DND-41 (cell line): Measurements from ENCODE around the gene NME7.
"Not testable (repeated sequence)": the region's sequence is repeated elsewhere in the genome, so short reads cannot be mapped to it uniquely, and the experiment has no call there.

Experiments used
- ATAC-seq: fragments of 200-7000 bp; cut with Tn5 transposase; 3 replicates; pipeline ENCODE4 v1.9.1; 2021; ENCODE audit warnings: low read depth; ENCODE audit not compliant: insufficient read depth
- DNase-seq: peaks from one replicate; pipeline ENCODE4 v3.0.0-alpha.2; 2020
- H2AFZ ChIP-seq: 2 replicates; pipeline ENCODE4 v1.6.0; 2012; ENCODE audit warnings: low read depth, low read length
- H3K27ac ChIP-seq: 2 replicates; pipeline ENCODE4 v1.5.1; 2012; ENCODE audit warnings: low read length, inconsistent platforms
- H3K27me3 ChIP-seq: fragments of 200-600 bp; sonication (generic); 2 replicates; pipeline ENCODE4 v1.6.0; 2012; ENCODE audit warnings: low read length, mild to moderate bottlenecking, inconsistent platforms; ENCODE audit not compliant: insufficient read depth, poor library complexity
- H3K36me3 ChIP-seq: 2 replicates; pipeline ENCODE4 v1.5.1; 2012; ENCODE audit warnings: low read length, inconsistent platforms; ENCODE audit not compliant: insufficient read depth
- H3K4me1 ChIP-seq: 2 replicates; pipeline ENCODE4 v1.5.1; 2012; ENCODE audit warnings: mild to moderate bottlenecking, low read length; ENCODE audit not compliant: insufficient read depth
- H3K4me2 ChIP-seq: 2 replicates; pipeline ENCODE4 v1.6.0; 2012; ENCODE audit warnings: mild to moderate bottlenecking, moderate library complexity, low read length, inconsistent platforms; ENCODE audit not compliant: insufficient read depth
- H3K4me3 ChIP-seq, 2 experiments: fragments of 200-600 bp in 1 of 2; shearing (Covaris generic) in 1 of 2; 2 replicates each; pipeline ENCODE4 v1.5.1; 2012 to 2016; ENCODE audit warnings: inconsistent platforms in 2 of 2, low read length in 2 of 2, mild to moderate bottlenecking in 2 of 2, low read depth in 1 of 2, moderate library complexity in 1 of 2
- H3K79me2 ChIP-seq: 2 replicates; pipeline ENCODE4 v1.6.0; 2012; ENCODE audit warnings: low read length, inconsistent platforms; ENCODE audit not compliant: insufficient read depth
- H3K9ac ChIP-seq: 2 replicates; pipeline ENCODE4 v1.6.0; 2012; ENCODE audit warnings: low read depth, mild to moderate bottlenecking, inconsistent platforms, low read length, moderate library complexity
- H3K9me3 ChIP-seq: 2 replicates; pipeline ENCODE4 v1.5.1; 2012; ENCODE audit warnings: low read length, moderate library complexity, mild to moderate bottlenecking, inconsistent platforms; ENCODE audit not compliant: insufficient read depth, severe bottlenecking
- H4K20me1 ChIP-seq: 2 replicates; pipeline ENCODE4 v1.6.0; 2012; ENCODE audit warnings: low read length; ENCODE audit not compliant: insufficient read depth
- CTCF ChIP-seq: IDR thresholded peaks from 2 replicates; pipeline ENCODE4 v1.5.1; 2012; ENCODE audit warnings: borderline replicate concordance, low read length, moderate library complexity, mild to moderate bottlenecking; ENCODE audit not compliant: poor library complexity, severe bottlenecking; ENCODE audit errors: extremely low read depth
- EZH2 ChIP-seq: IDR thresholded peaks from 3 replicates; pipeline ENCODE4 v1.6.1; 2012; ENCODE audit warnings: borderline replicate concordance, low read depth, mild to moderate bottlenecking, moderate library complexity, low read length, inconsistent platforms; ENCODE audit not compliant: severe bottlenecking

The NME7 gene, protein sequence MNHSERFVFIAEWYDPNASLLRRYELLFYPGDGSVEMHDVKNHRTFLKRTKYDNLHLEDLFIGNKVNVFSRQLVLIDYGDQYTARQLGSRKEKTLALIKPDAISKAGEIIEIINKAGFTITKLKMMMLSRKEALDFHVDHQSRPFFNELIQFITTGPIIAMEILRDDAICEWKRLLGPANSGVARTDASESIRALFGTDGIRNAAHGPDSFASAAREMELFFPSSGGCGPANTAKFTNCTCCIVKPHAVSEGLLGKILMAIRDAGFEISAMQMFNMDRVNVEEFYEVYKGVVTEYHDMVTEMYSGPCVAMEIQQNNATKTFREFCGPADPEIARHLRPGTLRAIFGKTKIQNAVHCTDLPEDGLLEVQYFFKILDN

DNA sequence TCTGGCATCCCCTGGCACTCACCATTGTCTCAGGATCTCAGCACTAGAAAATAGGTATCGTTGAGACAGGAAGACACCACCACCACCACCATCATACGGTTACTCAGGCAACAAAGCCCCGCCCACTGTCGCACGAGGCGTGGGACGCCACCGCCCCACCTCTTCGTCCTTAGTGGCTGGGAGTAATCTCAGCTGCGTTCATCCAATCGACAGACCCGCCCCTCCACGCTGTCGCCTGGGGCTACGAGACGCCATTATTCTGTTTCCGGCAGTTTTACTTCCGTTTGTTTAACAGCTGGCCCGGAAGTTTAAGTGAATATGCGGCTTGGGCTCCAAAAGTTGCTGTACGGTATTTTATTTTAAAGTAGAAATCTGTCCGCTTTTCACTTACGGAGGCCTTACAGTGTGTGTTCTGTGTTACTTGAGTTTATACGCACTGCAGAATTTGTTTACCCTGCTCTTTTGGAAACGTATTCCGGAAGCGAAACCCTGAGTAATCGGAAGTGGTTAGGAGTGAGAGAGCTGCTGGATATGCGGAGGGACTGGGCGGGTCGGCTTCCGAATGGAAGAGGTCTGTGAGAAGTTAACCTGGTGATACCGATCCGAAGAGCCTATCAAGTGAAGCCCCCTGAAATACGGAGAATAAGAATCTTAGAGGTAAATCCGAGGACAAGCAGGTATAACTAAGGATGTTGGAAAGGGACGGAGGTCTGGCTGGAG, at the start of gene NME7, which contains the start of gene BLZF1:
TSS of gene NME7 (minus strand) at position 112 of the 720 bp plus-strand sequence. CDS start at position 25, 87 bp downstream.
TSS of gene BLZF1 (plus strand) at position 510 of the 720 bp plus-strand sequence. CDS start 1,328 bp downstream, outside the sequence.
- peaks cover 39% of the 10 kb centered on the region for H3K79me2 ChIP-seq
- H3K4me1 ChIP-seq, result peaks cover 42% of the 10 kb centered on the region
- peak; percentile 96 for ATAC-seq
- peaks cover 20% of the 10 kb centered on the region for H3K36me3 ChIP-seq
- H3K4me3 ChIP-seq, result peak within 1 kb of the TSS; percentile 60 to 86
- H2AFZ ChIP-seq, result peak within 1 kb of the TSS; percentile 94
- peak within 1 kb of the TSS; percentile 63 for H3K9ac ChIP-seq
- no peaks in the 10 kb centered on the region for H3K27me3 ChIP-seq
- H3K9me3 ChIP-seq, result peaks cover 8% of the 10 kb centered on the region
- TF ChIP-seq CTCF, result no peak
- TF ChIP-seq EZH2, result no peak
- peak within 1 kb of the TSS; percentile 88 for H3K27ac ChIP-seq
- H3K4me2 ChIP-seq, result peak within 1 kb of the TSS; percentile 68
- DNase-seq, result peak; percentile 98
- H4K20me1 ChIP-seq, result no peaks in the 10 kb centered on the region

DNA sequence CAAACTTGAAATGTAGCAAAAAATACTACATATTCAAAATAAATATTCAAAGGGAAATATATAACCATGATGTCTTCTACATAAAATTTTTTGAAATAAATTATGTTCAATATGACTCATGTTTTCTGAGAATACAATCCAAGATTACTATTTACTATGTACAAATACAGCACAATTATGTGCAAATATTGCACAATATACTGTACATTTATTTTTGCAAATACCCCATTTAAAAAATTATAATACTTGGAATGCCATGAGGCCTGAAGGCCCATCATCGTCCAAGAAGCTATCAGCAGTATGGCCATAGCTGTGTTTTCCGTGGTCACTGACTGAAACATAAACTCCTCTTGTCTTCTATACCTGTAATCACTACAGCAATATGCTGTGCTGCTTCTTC, 47.4 kb upstream of the NME7 start:
- Histone ChIP-seq H3K9ac (no peak overlapping the region), H3K4me3 (no peak overlapping the region), H3K4me1 (no peaks in the 10 kb centered on the region), H3K9me3 (no peaks in the 10 kb centered on the region), H3K4me2 (no peak overlapping the region), H3K27ac (no peak overlapping the region), H3K36me3 (no peaks in the 10 kb centered on the region), H3K79me2 (no peaks in the 10 kb centered on the region), H3K27me3 (no peaks in the 10 kb centered on the region), H2AFZ (no peak overlapping the region), H4K20me1 (no peaks in the 10 kb centered on the region)
- no peak for ATAC-seq
- TF ChIP-seq CTCF (no peak), EZH2 (no peak)
- DNase-seq, result no peak

DNA sequence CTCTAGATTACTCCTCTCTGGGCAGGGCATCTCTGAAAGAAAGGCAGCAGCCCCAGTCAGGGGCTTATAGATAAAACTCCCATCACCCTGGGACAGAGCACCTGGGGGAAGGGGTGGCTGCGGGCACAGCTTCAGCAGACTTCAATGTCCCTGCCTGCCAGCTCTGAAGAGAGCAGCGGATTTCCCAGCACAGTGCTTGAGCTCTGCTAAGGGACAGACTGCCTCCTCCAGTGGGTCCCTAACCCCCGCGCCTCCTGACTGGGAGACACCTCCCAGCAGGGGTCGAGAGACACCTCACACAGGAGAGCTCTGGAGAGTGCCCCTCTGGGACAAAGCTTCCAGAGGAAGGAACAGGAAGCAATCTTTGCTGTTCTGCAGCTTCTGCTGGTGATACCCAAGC, 40.7 kb upstream of the NME7 start:
- H3K79me2 ChIP-seq, H3K9me3 ChIP-seq, DNase-seq, H3K36me3 ChIP-seq, ATAC-seq, H3K4me2 ChIP-seq, H3K27ac ChIP-seq, H3K9ac ChIP-seq, H4K20me1 ChIP-seq, H3K27me3 ChIP-seq, H3K4me1 ChIP-seq, H2AFZ ChIP-seq, H3K4me3 ChIP-seq: not testable (repeated sequence)

- H3K36me3 ChIP-seq, H3K4me1 ChIP-seq, ATAC-seq, H3K79me2 ChIP-seq, H3K27me3 ChIP-seq, H4K20me1 ChIP-seq, H3K9ac ChIP-seq, H3K4me2 ChIP-seq, H3K9me3 ChIP-seq, H3K27ac ChIP-seq, DNase-seq, H3K4me3 ChIP-seq, H2AFZ ChIP-seq: not testable (repeated sequence)
These were observed 35.0 kb upstream of the NME7 start for GRCh38 chr1:169402578-169402977.
